Activated CD8-positive, alpha-beta memory T cell treated with anti-CD3 and anti-CD28 coated beads, Interleukin-2, amount 50 U/mL, for 1 hour (primary cell): ENCODE results near the gene GNMT.

Experiments
- DNase-seq: peaks from one replicate; pipeline ENCODE4 v3.0.0-alpha.2; 2020; ENCODE audit errors: extremely low read depth

GNMT gene

GRCh38 chr6:42960243-42961019 is at the start of gene GNMT:
Gene GNMT (plus strand): TSS chr6:42960754. CDS start chr6:42960768, 14 bp downstream.
- no peak for DNase-seq

- no peak for DNase-seq
These were observed 49.2 kb upstream of the GNMT start for GRCh38 chr6:42911171-42912021.

GRCh38 chr6:42914546-42914945 is 46.0 kb upstream of the GNMT start:
- DNase-seq, result no peak

GRCh38 chr6:42915732-42916131 is 44.8 kb upstream of the GNMT start, which contains the start of gene PTCRA:
Gene PTCRA (plus strand): TSS chr6:42916053. CDS start chr6:42916070, 17 bp downstream.
- DNase-seq, result no peak

GRCh38 chr6:42916288-42916687 is 44.3 kb upstream of the GNMT start:
- no peak for DNase-seq

GRCh38 chr6:42921801-42922200 is 38.8 kb upstream of the GNMT start:
- DNase-seq, result no peak

GRCh38 chr6:42923666-42924065 is 36.9 kb upstream of the GNMT start:
- no peak for DNase-seq

GRCh38 chr6:42925248-42925857 is 35.2 kb upstream of the GNMT start:
- no peak for DNase-seq

GRCh38 chr6:42928986-42929820 is 31.4 kb upstream of the GNMT start, which contains the start of gene CNPY3:
Gene CNPY3 (plus strand): TSS chr6:42929480. CDS start chr6:42929571, 91 bp downstream.
- peak; percentile 75 for DNase-seq

- DNase-seq, result peak; percentile 34
These were observed 30.7 kb upstream of the GNMT start for GRCh38 chr6:42929821-42930360.

GRCh38 chr6:42932412-42932811 is 28.1 kb upstream of the GNMT start:
- DNase-seq, result no peak

- DNase-seq, result no peak
These were observed 27.3 kb upstream of the GNMT start for GRCh38 chr6:42933205-42933604.

- DNase-seq, result no peak
These were observed 25.2 kb upstream of the GNMT start for GRCh38 chr6:42935322-42935721.

GRCh38 chr6:42936398-42936797 is 24.2 kb upstream of the GNMT start:
- DNase-seq, result no peak

- no peak for DNase-seq
These were observed 22.8 kb upstream of the GNMT start for GRCh38 chr6:42937548-42938427.

- no peak for DNase-seq
These were observed 22.1 kb upstream of the GNMT start for GRCh38 chr6:42938428-42938796.

GRCh38 chr6:42938987-42939809 is 21.4 kb upstream of the GNMT start:
- DNase-seq, result no peak

GRCh38 chr6:42939810-42940167 is 20.8 kb upstream of the GNMT start:
- DNase-seq, result no peak

- DNase-seq, result no peak
These were observed 20.0 kb upstream of the GNMT start for GRCh38 chr6:42940493-42941045.
